ENCODE data around the gene AADAT.

AADAT gene

GRCh38 chr4:170014359-170015011, 75.3 kb downstream of the AADAT start:
- DNase-seq (ENCODE audit: low spot score): no peak
- TF ChIP-seq CTCF (IDR thresholded peaks at IDR 0.05; ENCODE audit: extremely low read depth, insufficient read depth, missing control alignments): no peak
- in situ Hi-C loops (cut with MboI; ENCODE audit: low pct_unique_long_range_greater_than_20kb, low sequenced_read_pairs, unreplicated experiment): loop anchor here (25.0 kb wide), 1 partner anchor 402 kb away; the partner anchor contains the start of genes CLCN3 and NEK1

- in situ Hi-C loops (cut with MboI; ENCODE audit: low pct_unique_long_range_greater_than_20kb, low sequenced_read_pairs, unreplicated experiment): loop anchor here (25.0 kb wide), 1 partner anchor 400 kb away; the partner anchor contains the start of genes CLCN3 and NEK1
- no peak for DNase-seq (ENCODE audit: low spot score)
- no peak for TF ChIP-seq CTCF (IDR thresholded peaks at IDR 0.05; ENCODE audit: extremely low read depth, insufficient read depth, missing control alignments)
Observed at GRCh38 chr4:170012629-170012958, 77.2 kb downstream of the AADAT start.

- in situ Hi-C loops (cut with MboI; ENCODE audit: low pct_unique_long_range_greater_than_20kb, low sequenced_read_pairs, unreplicated experiment): loop anchor here (25.0 kb wide), 1 partner anchor 400 kb away; the partner anchor contains the start of genes CLCN3 and NEK1
- DNase-seq (ENCODE audit: low spot score): no peak
- no peak for TF ChIP-seq CTCF (IDR thresholded peaks at IDR 0.05; ENCODE audit: extremely low read depth, insufficient read depth, missing control alignments)
Observed at GRCh38 chr4:170011921-170012628, 77.7 kb downstream of the AADAT start.

All from GM13977 (cell line).